AG04450 (cell line): Measurements from ENCODE around the gene ITGBL1. TPM values are rescaled to one million over a fixed set of nuclear protein-coding genes. Genes with fewer than 3 reads are reported as not detected.

Experiments used
- CTCF ChIA-PET: fragments of 300-600, 350-600 bp; formaldehyde crosslinking; extraction: SDS; loops from one replicate; lab custom pipeline; 2022; ENCODE audit warnings: antibody characterized with exemption, inconsistent platforms; lab: Charles Lee
- POLR2A ChIA-PET: fragments of 350-600 bp; formaldehyde crosslinking; extraction: SDS; loops from one replicate; lab custom pipeline; 2021; ENCODE audit warnings: antibody characterized with exemption, inconsistent platforms; lab: Yijun Ruan, JAX
- DNase-seq: peaks from one replicate; pipeline ENCODE4 v3.0.0-alpha.2; 2011; ENCODE audit warnings: low read depth, low spot score
- H3K27ac ChIP-seq: one replicate; pipeline ENCODE4 v1.5.1; 2012; ENCODE audit warnings: low read depth, low read length, control low read depth
- H3K27me3 ChIP-seq: one replicate; pipeline ENCODE4 v1.6.0; 2012; ENCODE audit warnings: low read length; ENCODE audit not compliant: control insufficient read depth, insufficient read depth
- H3K4me3 ChIP-seq: 2 replicates; pipeline ENCODE4 v1.5.1; 2011; ENCODE audit warnings: mild to moderate bottlenecking, low read depth, low read length, control low read depth
- H3K9me3 ChIP-seq: 2 replicates; pipeline ENCODE4 v1.5.1; 2012; ENCODE audit warnings: low read length; ENCODE audit not compliant: control insufficient read depth, insufficient read depth
- CTCF ChIP-seq: IDR thresholded peaks from 2 replicates; pipeline ENCODE4 v1.5.1; 2011; ENCODE audit warnings: low read depth, low read length, control low read depth, inconsistent platforms
- polyA plus RNA-seq: library from polyadenylated mRNA; depleted of rRNA; stranded (reverse); fragments of >200 nt; gene quantifications from 2 replicates; pipeline ENCODE4 v1.2.3, GENCODE V29; 2011

Gene ITGBL1
- polyA plus RNA-seq, 1 experiment, result 17.1 TPM

- no peak overlapping the region for H3K27ac ChIP-seq
- H3K9me3 ChIP-seq, result no peaks in the 10 kb centered on the region
- DNase-seq, result no peak
- ChIA-PET POLR2A (no interaction called here), CTCF (interaction anchor here (0.6 to 3.0 kb wide), 7 partner anchors 15 to 599 kb away, joined by 3 to 16 read pairs (median 5); no protein-coding TSS in a partner anchor)
- no peak for TF ChIP-seq CTCF
- no peak overlapping the region for H3K4me3 ChIP-seq
- H3K27me3 ChIP-seq, result no peaks in the 10 kb centered on the region
These were observed 39.9 kb downstream of the ITGBL1 start for GRCh38 chr13:101492251-101492910.

GRCh38 chr13:101493541-101493940 lies 41.1 kb downstream of the ITGBL1 start:
- DNase-seq, result no peak
- CTCF ChIA-PET, result interaction anchor here (1.0 to 3.0 kb wide), 4 partner anchors 21 to 349 kb away, joined by 4 to 16 read pairs (median 9); no protein-coding TSS in a partner anchor

GRCh38 chr13:101499406-101499805 lies 46.9 kb downstream of the ITGBL1 start:
- Histone ChIP-seq H3K9me3 (no peaks in the 10 kb centered on the region), H3K27me3 (no peaks in the 10 kb centered on the region), H3K27ac (no peak overlapping the region), H3K4me3 (no peak overlapping the region)
- TF ChIP-seq CTCF, result no peak
- DNase-seq, result no peak
- ChIA-PET CTCF (no interaction called here), POLR2A (no interaction called here)

More at GRCh38 chr13:101493541-101493940, 41.1 kb downstream of the ITGBL1 start:
- no peak overlapping the region for H3K4me3 ChIP-seq
- no peak overlapping the region for H3K27ac ChIP-seq
- H3K9me3 ChIP-seq, result no peaks in the 10 kb centered on the region
- no peaks in the 10 kb centered on the region for H3K27me3 ChIP-seq
- POLR2A ChIA-PET, result no interaction called here
- no peak for TF ChIP-seq CTCF

GRCh38 chr13:101502618-101503017 lies 50.1 kb downstream of the ITGBL1 start:
- no peak for TF ChIP-seq CTCF
- ChIA-PET POLR2A (no interaction called here), CTCF (no interaction called here)
- DNase-seq, result no peak
- Histone ChIP-seq H3K27me3 (no peaks in the 10 kb centered on the region), H3K4me3 (no peak overlapping the region), H3K27ac (no peak overlapping the region), H3K9me3 (no peaks in the 10 kb centered on the region)

- no peak for DNase-seq
- TF ChIP-seq CTCF, result no peak
- ChIA-PET CTCF (interaction anchor here (1.2 to 2.3 kb wide), 3 partner anchors 246 to 384 kb away, joined by 4 to 11 read pairs (median 10); no protein-coding TSS in a partner anchor), POLR2A (no interaction called here)
- Histone ChIP-seq H3K9me3 (no peaks in the 10 kb centered on the region), H3K27ac (no peak overlapping the region), H3K4me3 (no peak overlapping the region), H3K27me3 (no peaks in the 10 kb centered on the region)
These were observed 58.7 kb downstream of the ITGBL1 start for GRCh38 chr13:101511161-101511560.
